ENCODE data around the gene NT5DC1. TPM values are rescaled to one million over a fixed set of nuclear protein-coding genes. Genes with fewer than 3 reads are reported as not detected.

Gene NT5DC1
- total RNA-seq, 1 donor, result 6.5 TPM

DNA sequence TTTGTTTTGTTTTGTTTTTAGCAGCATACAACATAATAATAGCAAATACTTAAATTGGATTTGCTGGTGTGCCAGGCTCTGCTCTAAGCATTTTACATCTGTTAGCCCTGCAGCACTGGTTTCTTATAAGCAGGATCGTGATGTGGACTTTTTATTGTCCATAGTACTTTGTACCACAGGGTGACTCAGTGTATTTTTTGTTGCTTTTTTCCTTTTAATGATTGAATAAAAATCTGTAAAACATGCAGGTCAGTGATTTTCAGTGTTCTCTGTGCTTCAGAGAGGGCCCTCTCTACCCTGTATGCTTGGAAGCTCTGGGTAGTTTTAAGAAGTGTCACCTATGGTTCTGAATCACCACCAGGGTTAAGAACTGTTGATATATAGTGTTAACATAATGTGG is 4.0 kb downstream of the NT5DC1 start:
- H3K9me3 ChIP-seq (ENCODE audit: low read depth, low read length), result no peaks in the 10 kb centered on the region
- H3K4me3 ChIP-seq (ENCODE audit: low read length), result no peak overlapping the region
- H3K4me1 ChIP-seq (ENCODE audit: insufficient read depth, low read length), result peaks cover 30% of the 10 kb centered on the region
- H3K27me3 ChIP-seq (ENCODE audit: insufficient read depth, low read length), result no peaks in the 10 kb centered on the region

DNA sequence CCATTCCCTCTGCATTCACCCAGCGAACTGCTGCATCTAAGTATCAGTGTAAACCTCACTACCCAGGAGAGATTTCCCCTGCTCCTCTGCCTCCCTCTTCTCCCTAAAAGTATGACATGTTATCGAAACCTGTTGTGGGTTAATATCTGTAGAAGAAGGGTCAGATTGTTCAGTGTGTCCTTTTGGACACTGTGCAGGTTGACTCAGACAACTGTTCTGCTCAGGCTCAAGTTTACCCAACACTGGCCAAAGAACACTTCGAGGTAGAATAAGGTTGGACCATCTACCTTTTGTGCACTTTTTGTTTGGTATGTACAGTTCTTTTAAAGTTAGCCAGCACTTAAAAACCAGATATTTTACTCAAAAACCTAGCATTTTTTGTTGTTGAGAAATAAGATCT is 4.6 kb downstream of the NT5DC1 start:
- peaks cover 28% of the 10 kb centered on the region for H3K4me1 ChIP-seq (ENCODE audit: insufficient read depth, low read length)
- H3K9me3 ChIP-seq (ENCODE audit: low read depth, low read length), result no peaks in the 10 kb centered on the region
- no peaks in the 10 kb centered on the region for H3K27me3 ChIP-seq (ENCODE audit: insufficient read depth, low read length)
- no peak overlapping the region for H3K4me3 ChIP-seq (ENCODE audit: low read length)

DNA sequence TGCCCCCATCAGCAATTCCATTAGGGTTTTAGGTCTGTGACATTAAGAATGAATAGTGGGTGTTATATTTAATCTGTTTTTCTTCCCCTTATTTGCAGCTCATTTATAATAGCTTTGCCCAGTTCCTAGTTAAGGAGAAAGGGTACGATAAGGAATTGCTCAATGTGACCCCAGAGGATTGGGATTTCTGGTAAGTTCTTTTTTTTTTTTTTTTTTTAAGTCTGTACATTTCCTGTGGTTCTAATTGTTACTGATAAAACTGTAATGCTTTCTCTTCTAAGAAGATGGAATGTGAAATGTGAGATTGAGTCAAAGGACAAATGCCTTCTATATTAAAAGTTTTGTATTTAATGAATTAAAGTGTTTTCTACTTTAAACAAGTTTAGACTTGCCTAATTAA is 5.5 kb downstream of the NT5DC1 start:
- H3K27me3 ChIP-seq (ENCODE audit: insufficient read depth, low read length), result no peaks in the 10 kb centered on the region
- no peaks in the 10 kb centered on the region for H3K9me3 ChIP-seq (ENCODE audit: low read depth, low read length)
- no peak overlapping the region for H3K4me3 ChIP-seq (ENCODE audit: low read length)
- H3K4me1 ChIP-seq (ENCODE audit: insufficient read depth, low read length), result peaks cover 25% of the 10 kb centered on the region

DNA sequence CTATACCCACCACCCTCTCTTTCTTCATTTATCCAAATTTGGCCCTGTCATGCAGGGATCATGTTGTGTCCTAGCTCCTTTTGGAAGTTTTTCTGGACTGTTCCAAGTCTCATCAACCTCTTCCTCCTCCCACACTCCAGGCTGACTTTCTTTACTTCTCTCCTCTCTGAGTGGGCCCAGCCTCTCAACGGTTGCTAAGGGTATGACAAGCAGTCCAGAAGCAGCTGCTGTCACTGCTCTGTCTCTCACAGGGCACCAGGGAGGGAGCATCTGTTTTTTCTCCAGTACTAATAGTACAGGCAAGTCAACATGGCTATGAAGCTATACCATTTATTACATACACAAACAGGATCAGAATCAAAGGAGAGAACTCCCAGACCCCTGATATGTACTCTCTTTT is 8.2 kb downstream of the NT5DC1 start:
- peaks cover 4% of the 10 kb centered on the region for H3K4me1 ChIP-seq (ENCODE audit: insufficient read depth, low read length)
- no peak overlapping the region for H3K4me3 ChIP-seq (ENCODE audit: low read length)
- no peaks in the 10 kb centered on the region for H3K9me3 ChIP-seq (ENCODE audit: low read depth, low read length)
- no peaks in the 10 kb centered on the region for H3K27me3 ChIP-seq (ENCODE audit: insufficient read depth, low read length)

DNA sequence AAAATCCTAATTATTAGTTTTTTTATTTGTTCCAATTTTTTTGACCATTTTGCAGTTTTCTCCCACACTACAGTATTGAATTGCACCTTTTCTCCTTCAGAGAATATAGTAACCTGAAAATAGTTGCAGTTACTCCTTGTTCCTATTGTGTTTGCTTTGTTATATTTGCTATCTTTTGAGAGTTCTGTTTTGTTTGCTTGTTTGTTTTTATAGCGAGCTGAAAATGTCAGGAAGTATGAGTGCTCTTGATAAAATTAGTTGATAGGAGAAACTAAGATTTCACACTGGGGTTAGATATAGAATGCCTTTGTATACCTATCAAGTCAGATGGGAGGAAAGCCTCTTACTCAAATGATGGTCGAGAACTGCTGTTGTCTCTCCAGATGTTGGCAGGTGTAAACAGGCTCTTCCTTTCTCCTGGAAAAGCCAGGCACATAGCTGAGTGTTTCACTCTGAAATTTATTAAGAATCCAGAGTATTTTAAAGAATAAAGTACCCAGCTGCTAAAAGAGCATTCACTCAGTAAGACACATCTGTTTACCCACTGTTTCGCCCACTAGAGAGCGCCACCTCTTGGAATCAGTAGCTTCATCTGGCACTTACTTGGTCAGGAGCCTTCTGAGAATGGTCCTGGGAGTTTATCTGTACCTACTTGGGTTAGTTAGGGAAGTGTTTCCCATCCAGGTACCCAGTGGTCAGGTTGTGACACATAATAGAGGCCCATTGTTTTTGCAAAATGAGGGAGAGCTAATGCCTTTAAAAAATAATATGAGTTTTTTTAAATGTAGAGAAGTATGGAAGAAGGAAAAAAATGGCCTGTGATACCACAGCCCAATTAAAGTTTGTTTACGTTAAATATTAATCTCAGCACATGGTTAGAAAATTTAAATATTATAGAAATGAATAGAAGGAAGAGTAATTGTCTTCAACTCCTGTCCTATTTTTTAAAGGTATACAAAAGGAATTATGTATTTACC is 11.2 kb downstream of the NT5DC1 start:
- no peaks in the 10 kb centered on the region for H3K27me3 ChIP-seq (ENCODE audit: insufficient read depth, low read length)
- no peaks in the 10 kb centered on the region for H3K9me3 ChIP-seq (ENCODE audit: low read depth, low read length)
- H3K4me3 ChIP-seq (ENCODE audit: low read length), result no peak overlapping the region
- no peaks in the 10 kb centered on the region for H3K4me1 ChIP-seq (ENCODE audit: insufficient read depth, low read length)

DNA sequence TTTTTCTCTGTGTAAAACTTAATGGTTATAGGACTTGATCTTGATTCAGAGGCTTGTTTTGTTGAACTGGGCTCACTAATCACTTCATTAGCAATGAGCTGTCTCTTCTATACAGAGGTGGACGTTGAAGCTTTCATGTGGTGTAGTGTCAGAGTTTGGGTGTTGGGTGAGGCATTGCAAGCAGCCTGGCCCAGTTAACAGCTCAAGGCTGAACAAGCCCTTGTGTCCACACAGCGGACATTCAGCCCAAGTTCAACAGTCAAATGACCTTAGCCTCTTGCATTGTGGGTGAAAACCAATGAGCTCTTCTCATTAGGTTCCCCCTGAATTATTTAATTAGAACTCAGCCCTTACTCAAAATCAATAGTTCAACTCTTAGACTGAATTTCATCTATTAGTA is 12.7 kb downstream of the NT5DC1 start:
- Histone ChIP-seq H3K27me3 (ENCODE audit: insufficient read depth, low read length) (no peaks in the 10 kb centered on the region), H3K4me1 (ENCODE audit: insufficient read depth, low read length) (no peaks in the 10 kb centered on the region), H3K4me3 (ENCODE audit: low read length) (no peak overlapping the region), H3K9me3 (ENCODE audit: low read depth, low read length) (no peaks in the 10 kb centered on the region)

DNA sequence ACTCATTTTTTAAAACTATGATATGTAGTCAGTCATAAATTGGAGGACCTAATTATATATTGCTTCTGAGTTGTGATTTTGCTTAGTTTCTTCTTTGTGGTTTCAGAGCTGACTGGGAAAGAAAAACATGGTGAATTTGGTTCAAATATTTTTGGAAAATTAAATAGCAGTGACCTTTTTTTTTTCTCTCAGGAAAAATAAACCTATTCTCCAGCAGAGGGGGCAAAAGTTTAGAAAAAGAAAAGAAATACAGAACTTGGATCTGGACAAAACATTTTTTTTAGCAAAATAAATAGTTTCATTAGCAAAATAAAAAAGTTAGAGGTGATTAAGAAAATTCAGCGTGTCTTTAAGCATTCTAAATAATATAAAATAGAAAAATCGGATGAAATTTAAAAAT is 15.1 kb downstream of the NT5DC1 start:
- H3K27me3 ChIP-seq (ENCODE audit: insufficient read depth, low read length), result no peaks in the 10 kb centered on the region
- no peaks in the 10 kb centered on the region for H3K9me3 ChIP-seq (ENCODE audit: low read depth, low read length)
- H3K4me1 ChIP-seq (ENCODE audit: insufficient read depth, low read length), result no peaks in the 10 kb centered on the region
- no peak overlapping the region for H3K4me3 ChIP-seq (ENCODE audit: low read length)

DNA sequence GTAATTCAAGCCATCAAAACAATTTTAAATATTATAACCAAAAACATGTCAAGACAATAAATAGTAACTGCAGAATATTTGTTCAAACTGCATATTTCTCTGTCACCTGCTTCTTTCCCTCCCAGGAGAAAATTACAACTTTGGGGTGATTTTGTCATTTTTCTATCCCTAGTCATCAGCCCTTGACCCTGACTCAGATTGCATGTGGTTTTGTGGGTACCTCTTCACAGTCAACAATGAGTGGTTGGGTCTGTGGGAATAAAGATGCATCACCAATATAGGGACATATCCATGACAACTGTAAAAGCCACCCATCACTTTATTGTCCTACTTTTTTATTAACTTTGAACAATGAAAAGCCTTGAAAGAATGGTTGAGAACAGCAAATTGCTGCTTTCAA is 18.0 kb downstream of the NT5DC1 start:
- no peak overlapping the region for H3K4me3 ChIP-seq (ENCODE audit: low read length)
- H3K4me1 ChIP-seq (ENCODE audit: insufficient read depth, low read length), result no peaks in the 10 kb centered on the region
- no peaks in the 10 kb centered on the region for H3K9me3 ChIP-seq (ENCODE audit: low read depth, low read length)
- no peaks in the 10 kb centered on the region for H3K27me3 ChIP-seq (ENCODE audit: insufficient read depth, low read length)

DNA sequence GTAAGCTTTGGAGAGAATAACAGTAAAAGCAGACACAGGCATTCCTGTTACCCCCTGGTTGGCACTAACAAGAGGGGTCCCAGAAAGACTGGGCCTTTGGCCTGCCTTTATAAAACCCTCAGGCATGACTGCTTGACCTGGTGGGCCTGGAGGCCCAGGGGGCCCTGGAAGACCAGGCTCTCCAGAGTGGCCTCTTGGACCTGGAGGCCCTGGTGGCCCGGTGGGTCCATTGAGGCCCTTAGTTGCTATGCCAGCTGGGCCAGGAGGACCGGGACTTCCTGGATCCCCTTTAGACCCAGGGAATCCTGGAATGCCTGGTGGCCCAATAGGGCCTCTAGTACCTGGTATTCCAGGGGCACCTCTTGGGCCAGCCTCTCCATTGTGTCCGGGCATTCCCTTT is 19.8 kb downstream of the NT5DC1 start:
- H3K4me1 ChIP-seq (ENCODE audit: insufficient read depth, low read length), result no peaks in the 10 kb centered on the region
- H3K4me3 ChIP-seq (ENCODE audit: low read length), result no peak overlapping the region
- no peaks in the 10 kb centered on the region for H3K9me3 ChIP-seq (ENCODE audit: low read depth, low read length)
- no peaks in the 10 kb centered on the region for H3K27me3 ChIP-seq (ENCODE audit: insufficient read depth, low read length)

DNA sequence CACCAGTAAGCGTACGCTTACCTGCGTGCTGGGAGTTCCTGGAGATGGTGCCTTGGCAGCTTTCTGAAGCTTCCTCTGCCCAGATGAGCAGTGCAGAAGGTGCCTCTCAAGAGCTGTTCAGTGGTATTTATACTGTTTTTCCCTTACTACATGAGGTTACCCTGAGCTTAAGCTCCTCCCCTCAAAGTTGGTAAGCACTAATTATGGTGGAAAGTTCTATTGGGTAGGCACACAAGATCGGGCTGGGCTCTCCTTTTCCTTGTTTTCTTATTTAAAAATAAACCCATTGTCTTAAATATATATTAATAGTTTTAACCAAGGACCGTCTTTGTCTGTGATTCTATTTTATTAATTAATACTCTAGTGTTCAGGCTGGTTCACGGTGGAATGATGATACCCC is 25.4 kb downstream of the NT5DC1 start, which contains the start of gene COL10A1:
Gene COL10A1 (minus strand): TSS at position 101 of the 400 bp plus-strand sequence. CDS start 640 bp downstream, outside the sequence.
- no peaks in the 10 kb centered on the region for H3K27me3 ChIP-seq (ENCODE audit: insufficient read depth, low read length)
- H3K4me3 ChIP-seq (ENCODE audit: low read length), result no peak within 1 kb of the TSS
- H3K9me3 ChIP-seq (ENCODE audit: low read depth, low read length), result no peaks in the 10 kb centered on the region
- H3K4me1 ChIP-seq (ENCODE audit: insufficient read depth, low read length), result no peaks in the 10 kb centered on the region

DNA sequence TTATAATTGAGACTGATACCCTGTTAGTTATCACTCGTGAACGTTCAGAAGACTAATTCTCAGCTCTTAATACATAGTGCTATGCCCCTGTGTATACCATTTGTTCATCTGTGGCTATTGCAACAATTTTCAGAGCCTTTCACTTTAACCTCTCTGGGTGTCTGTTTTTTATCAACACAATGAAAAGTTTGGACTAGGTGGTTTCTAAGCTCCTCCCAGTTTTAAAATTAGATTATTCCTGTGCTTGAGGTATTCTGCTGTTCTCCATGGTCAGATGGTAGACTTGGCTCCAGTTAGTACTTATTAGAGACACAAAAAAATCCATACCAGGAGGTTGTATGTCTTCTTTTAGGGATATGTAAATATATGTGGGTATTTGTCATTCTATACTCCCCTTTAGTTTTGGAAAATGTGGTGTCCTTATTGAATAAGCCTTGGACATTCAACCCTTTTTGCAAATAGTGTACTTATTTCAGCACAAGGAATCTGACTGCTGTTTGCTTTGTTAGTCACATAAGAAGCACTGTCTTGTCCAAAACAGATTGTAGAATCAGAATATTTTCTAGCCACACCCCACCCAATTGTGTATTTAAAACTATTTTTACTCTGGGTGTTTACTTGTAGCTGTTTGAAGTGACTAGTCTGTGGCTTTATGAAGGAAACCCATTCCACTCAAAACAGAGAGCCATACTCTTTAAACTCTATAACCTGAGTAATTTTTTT is 27.3 kb downstream of the NT5DC1 start:
- Histone ChIP-seq H3K4me3 (ENCODE audit: low read length) (no peak overlapping the region), H3K27me3 (ENCODE audit: insufficient read depth, low read length) (no peaks in the 10 kb centered on the region), H3K4me1 (ENCODE audit: insufficient read depth, low read length) (no peaks in the 10 kb centered on the region), H3K9me3 (ENCODE audit: low read depth, low read length) (no peaks in the 10 kb centered on the region)

DNA sequence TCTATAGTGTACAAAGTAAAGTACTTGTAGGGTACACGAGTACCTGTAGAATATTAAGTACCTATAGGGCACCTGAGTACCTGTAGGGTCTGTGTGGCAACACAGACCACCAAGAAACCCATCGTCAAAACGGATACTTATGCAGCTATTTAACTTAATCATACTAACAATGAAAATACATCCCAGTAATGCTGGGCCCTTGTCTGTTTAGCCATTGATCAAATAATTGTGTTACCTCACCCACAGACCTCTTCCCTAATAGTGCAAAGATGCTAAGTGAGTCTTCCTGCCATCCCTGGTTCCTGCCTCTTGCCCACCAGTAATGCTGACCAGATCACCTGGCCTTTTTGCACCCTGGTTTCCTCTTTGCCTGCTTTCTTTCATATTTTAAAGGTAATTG is 32.8 kb downstream of the NT5DC1 start:
- no peaks in the 10 kb centered on the region for H3K4me1 ChIP-seq (ENCODE audit: insufficient read depth, low read length)
- H3K9me3 ChIP-seq (ENCODE audit: low read depth, low read length), result no peaks in the 10 kb centered on the region
- no peak overlapping the region for H3K4me3 ChIP-seq (ENCODE audit: low read length)
- no peaks in the 10 kb centered on the region for H3K27me3 ChIP-seq (ENCODE audit: insufficient read depth, low read length)

DNA sequence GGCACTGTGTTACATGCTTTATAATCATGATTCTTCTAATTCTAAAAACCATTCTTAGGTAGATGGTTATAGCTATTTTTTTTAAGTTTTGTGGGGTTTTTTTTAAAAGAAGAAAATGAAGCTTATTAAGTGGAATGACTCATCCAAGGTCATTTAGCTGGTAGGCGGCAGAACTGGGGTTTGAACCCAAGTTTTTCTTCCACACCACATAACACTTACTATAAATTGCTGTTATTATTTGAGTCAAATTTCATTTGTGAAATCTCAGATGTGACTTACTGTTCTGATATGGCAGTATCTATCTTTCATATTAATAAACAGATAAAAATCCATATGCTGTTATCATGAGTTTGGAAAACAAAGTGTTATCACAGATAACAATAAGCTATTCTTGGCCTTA is 35.7 kb downstream of the NT5DC1 start:
- H3K4me3 ChIP-seq (ENCODE audit: low read length), result no peak overlapping the region
- no peaks in the 10 kb centered on the region for H3K27me3 ChIP-seq (ENCODE audit: insufficient read depth, low read length)
- H3K9me3 ChIP-seq (ENCODE audit: low read depth, low read length), result no peaks in the 10 kb centered on the region
- H3K4me1 ChIP-seq (ENCODE audit: insufficient read depth, low read length), result no peaks in the 10 kb centered on the region

DNA sequence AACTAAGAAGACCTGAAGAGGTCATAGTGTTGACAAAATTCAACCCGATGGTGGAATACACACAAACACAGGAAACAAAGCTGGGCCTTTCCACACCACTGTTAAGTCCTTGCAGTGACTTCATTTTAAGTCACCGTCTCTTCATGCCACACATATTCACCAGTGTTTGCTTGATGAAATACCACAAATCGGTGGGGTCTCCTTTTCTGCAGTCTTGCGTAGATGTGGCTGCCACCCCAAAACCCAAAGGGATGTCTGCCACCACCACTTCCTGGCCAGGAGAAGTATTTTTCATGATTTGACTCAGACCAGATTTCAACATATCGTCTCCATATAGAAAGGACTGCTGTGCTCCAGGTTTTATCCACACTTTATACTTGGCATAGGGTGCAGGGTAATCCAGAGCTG is 36.3 kb downstream of the NT5DC1 start:
- H3K4me1 ChIP-seq (ENCODE audit: insufficient read depth, low read length), result no peaks in the 10 kb centered on the region
- no peaks in the 10 kb centered on the region for H3K27me3 ChIP-seq (ENCODE audit: insufficient read depth, low read length)
- no peaks in the 10 kb centered on the region for H3K9me3 ChIP-seq (ENCODE audit: low read depth, low read length)
- H3K4me3 ChIP-seq (ENCODE audit: low read length), result no peak overlapping the region

DNA sequence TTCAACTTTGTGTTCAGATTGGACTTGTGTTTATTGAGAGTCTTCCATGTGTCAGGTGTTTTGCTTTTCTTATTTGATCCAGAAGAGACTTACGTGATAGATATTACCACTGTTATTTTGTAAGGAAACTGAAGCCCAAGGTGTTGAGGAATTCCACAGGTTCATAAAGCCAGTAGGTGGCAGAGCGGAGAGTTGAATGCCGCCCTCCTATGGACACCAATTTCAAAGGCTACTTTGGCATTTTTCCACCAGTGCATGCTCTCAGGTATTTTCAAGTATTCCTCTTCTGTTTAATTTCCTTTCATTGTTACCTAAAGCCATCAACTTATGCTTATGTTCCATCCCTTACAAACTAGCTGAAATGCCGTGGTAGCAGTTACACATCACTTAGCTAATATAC is 39.3 kb downstream of the NT5DC1 start:
- Histone ChIP-seq H3K4me1 (ENCODE audit: insufficient read depth, low read length) (no peaks in the 10 kb centered on the region), H3K9me3 (ENCODE audit: low read depth, low read length) (no peaks in the 10 kb centered on the region), H3K27me3 (ENCODE audit: insufficient read depth, low read length) (no peaks in the 10 kb centered on the region), H3K4me3 (ENCODE audit: low read length) (no peak overlapping the region)
